ENCODE results near the gene LGALS1. TPM values are rescaled to one million over a fixed set of nuclear protein-coding genes. Genes with fewer than 3 reads are reported as not detected.
A peak's percentile ranks its signal among the peaks of the same experiment; 100 is the strongest.

The LGALS1 gene
- total and polyA plus RNA-seq, 9 of the 15 experiments (the other 6 are each of a cell fraction or from before 2014, with no cell fraction given), result 160 to 800 (median 330) TPM

GRCh38 chr22:37633625-37634416, 41.6 kb upstream of the LGALS1 start (continued):
- TF ChIP-seq ZNF395 (CRISPR knock-in tag; IDR thresholded peaks at IDR 0.05) (0 out of 2 replicates have a peak, but pooled peaks have one; percentile 36), ZBTB2 (IDR thresholded peaks at IDR 0.05) (no peak), ZNF217 (CRISPR knock-in tag; IDR thresholded peaks at IDR 0.05) (no peak), ZBTB9 (CRISPR knock-in tag; IDR thresholded peaks at IDR 0.05) (no peak), NKRF (IDR thresholded peaks at IDR 0.05; ENCODE audit: borderline replicate concordance) (no peak), TEAD2 (tag; IDR thresholded peaks at IDR 0.05) (no peak), NCOR1 (IDR thresholded peaks at IDR 0.05) (peak; percentile 33; the same call in 1 of the 2 replicates), CEBPZ (IDR thresholded peaks at IDR 0.05; ENCODE audit: borderline replicate concordance, low read depth, low read length) (no peak), CHD4 (IDR thresholded peaks at IDR 0.05; ENCODE audit: insufficient read depth, insufficient replicate concordance, low read depth, low read length, poor library complexity, severe bottlenecking) (no peak), ZNF311 (CRISPR knock-in tag; IDR thresholded peaks at IDR 0.05) (no peak), PRDM10 (IDR thresholded peaks at IDR 0.05; ENCODE audit: partially characterized antibody) (peak; percentile 26)

Data from K562 (cell line).